Duodenal mucosa (tissue), 2 donors: ENCODE data around the gene PAX9.

Experiments
- H3K27ac ChIP-seq: one replicate; pipeline ENCODE4 v1.7.0; 2013; ENCODE audit warnings: low read depth, low read length
- H3K27me3 ChIP-seq, 2 donors: one replicate each; pipeline ENCODE4 v1.7.0; 2013; ENCODE audit warnings: low read length in 2 of 2, control low read depth in 1 of 2; ENCODE audit not compliant: insufficient read depth in 2 of 2, control insufficient read depth in 1 of 2
- H3K36me3 ChIP-seq, 2 donors: one replicate each; pipeline ENCODE4 v1.7.0; 2013; ENCODE audit warnings: low read length in 2 of 2, control low read depth in 1 of 2; ENCODE audit not compliant: insufficient read depth in 2 of 2, control insufficient read depth in 1 of 2
- H3K4me1 ChIP-seq, 2 donors: one replicate each; pipeline ENCODE4 v1.7.0; 2013; ENCODE audit warnings: low read length in 2 of 2, control low read depth in 1 of 2; ENCODE audit not compliant: insufficient read depth in 2 of 2, control insufficient read depth in 1 of 2
- H3K4me3 ChIP-seq, 2 donors: one replicate each; pipeline ENCODE4 v1.7.0; 2013; ENCODE audit warnings: low read length in 2 of 2, low read depth in 1 of 2
- H3K9ac ChIP-seq, 2 donors: one replicate each; pipeline ENCODE4 v1.7.0; 2013; ENCODE audit warnings: low read length in 2 of 2, low read depth in 1 of 2
- H3K9me3 ChIP-seq, 2 donors: one replicate each; pipeline ENCODE4 v1.7.0; 2013; ENCODE audit warnings: low read length in 2 of 2, control low read depth in 1 of 2; ENCODE audit not compliant: control insufficient read depth in 1 of 2

The PAX9 gene

GRCh38 chr14:36655571-36655962 lies 6.1 kb upstream of the PAX9 start:
- Histone ChIP-seq H3K27ac (no peak overlapping the region), H3K4me3 (no peak overlapping the region), H3K36me3 (no peaks in the 10 kb centered on the region), H3K9ac (no peak overlapping the region), H3K4me1 (peaks cover 0 to 18% of the 10 kb centered on the region in 2 donors), H3K9me3 (no peaks in the 10 kb centered on the region), H3K27me3 (peaks cover 96 to 100% of the 10 kb centered on the region in 2 donors)

GRCh38 chr14:36655963-36656686 lies 5.5 kb upstream of the PAX9 start:
- Histone ChIP-seq H3K27me3 (peaks cover 96 to 100% of the 10 kb centered on the region in 2 donors), H3K9me3 (no peaks in the 10 kb centered on the region), H3K27ac (no peak overlapping the region), H3K4me1 (peaks cover 4 to 21% of the 10 kb centered on the region in 2 donors), H3K4me3 (peak overlapping the region in 1 of 2 donors; percentile 36), H3K9ac (no peak overlapping the region), H3K36me3 (no peaks in the 10 kb centered on the region)

- Histone ChIP-seq H3K9ac (no peak overlapping the region), H3K36me3 (no peaks in the 10 kb centered on the region), H3K4me1 (peaks cover 4 to 28% of the 10 kb centered on the region in 2 donors), H3K4me3 (peak overlapping the region in 1 of 2 donors; percentile 22), H3K27me3 (peaks cover 96 to 100% of the 10 kb centered on the region in 2 donors), H3K27ac (no peak overlapping the region), H3K9me3 (no peaks in the 10 kb centered on the region)
Measured at GRCh38 chr14:36656687-36657398, 4.8 kb upstream of the PAX9 start.

GRCh38 chr14:36657399-36658122 lies 4.1 kb upstream of the PAX9 start:
- Histone ChIP-seq H3K4me1 (peaks cover 9 to 33% of the 10 kb centered on the region in 2 donors), H3K4me3 (peak overlapping the region in 1 of 2 donors; percentile 22)

GRCh38 chr14:36658123-36659009 lies 3.3 kb upstream of the PAX9 start:
- no peak overlapping the region for H3K9ac ChIP-seq
- H3K4me1 ChIP-seq: peaks cover 15 to 41% of the 10 kb centered on the region in 2 donors
- H3K9me3 ChIP-seq: no peaks in the 10 kb centered on the region
- no peak overlapping the region for H3K27ac ChIP-seq
- no peak overlapping the region for H3K4me3 ChIP-seq
- peaks cover 96 to 100% of the 10 kb centered on the region in 2 donors for H3K27me3 ChIP-seq
- H3K36me3 ChIP-seq: no peaks in the 10 kb centered on the region

More at GRCh38 chr14:36657399-36658122, 4.1 kb upstream of the PAX9 start:
- Histone ChIP-seq H3K27ac (no peak overlapping the region), H3K9ac (no peak overlapping the region), H3K36me3 (no peaks in the 10 kb centered on the region), H3K27me3 (peaks cover 96 to 100% of the 10 kb centered on the region in 2 donors), H3K9me3 (no peaks in the 10 kb centered on the region)

GRCh38 chr14:36659010-36659821 lies 2.4 kb upstream of the PAX9 start:
- Histone ChIP-seq H3K9ac (no peak overlapping the region), H3K4me3 (peak overlapping the region in 1 of 2 donors; percentile 32), H3K9me3 (no peaks in the 10 kb centered on the region), H3K27me3 (peaks cover 96 to 100% of the 10 kb centered on the region in 2 donors), H3K36me3 (no peaks in the 10 kb centered on the region), H3K4me1 (peaks cover 22 to 49% of the 10 kb centered on the region in 2 donors), H3K27ac (no peak overlapping the region)

- Histone ChIP-seq H3K9ac (no peak overlapping the region), H3K4me3 (no peak overlapping the region), H3K27me3 (peaks cover 96 to 100% of the 10 kb centered on the region in 2 donors), H3K36me3 (no peaks in the 10 kb centered on the region), H3K9me3 (no peaks in the 10 kb centered on the region), H3K27ac (no peak overlapping the region), H3K4me1 (peaks cover 22 to 49% of the 10 kb centered on the region in 2 donors)
Measured at GRCh38 chr14:36659822-36660735, 1.6 kb upstream of the PAX9 start.

GRCh38 chr14:36660736-36661505 lies 739 bp upstream of the PAX9 start:
- H3K36me3 ChIP-seq: no peaks in the 10 kb centered on the region
- peak overlapping the region; percentile 67 to 69 for H3K4me3 ChIP-seq
- H3K27ac ChIP-seq: no peak overlapping the region
- peaks cover 22 to 46% of the 10 kb centered on the region in 2 donors for H3K4me1 ChIP-seq
- no peaks in the 10 kb centered on the region for H3K9me3 ChIP-seq
- H3K9ac ChIP-seq: peak overlapping the region in 1 of 2 donors; percentile 25
- H3K27me3 ChIP-seq: peaks cover 93 to 100% of the 10 kb centered on the region in 2 donors
